Transverse colon (tissue), 4 donors: ENCODE results near the gene OR2K2. TPM values are rescaled to one million over a fixed set of nuclear protein-coding genes. Genes with fewer than 3 reads are reported as not detected.
"Not testable (repeated sequence)": the region's sequence is repeated elsewhere in the genome, so short reads cannot be mapped to it uniquely, and the experiment has no call there.

Experiments used
- DNase-seq: peaks from one replicate; pipeline ENCODE4 v3.0.0-alpha.2; 2019
- H3K27ac ChIP-seq, 4 donors: fragments of 200-600 bp; sonication (generic); 2 replicates each; pipeline ENCODE4 v1.5.1; 2016 to 2018; ENCODE audit warnings: inconsistent platforms in 4 of 4
- H3K27me3 ChIP-seq: fragments of 200-600 bp; sonication (generic); 2 replicates; pipeline ENCODE4 v1.5.1; 2017; ENCODE audit warnings: inconsistent platforms
- H3K36me3 ChIP-seq, 4 donors: fragments of 200-600 bp; sonication (generic); 2 replicates each; pipeline ENCODE4 v1.5.1; 2017 to 2019; ENCODE audit warnings: inconsistent platforms in 4 of 4
- H3K4me1 ChIP-seq, 4 donors: fragments of 200-600 bp; sonication (generic); 2 replicates each; pipeline ENCODE4 v1.5.1; 2017 to 2020; ENCODE audit warnings: inconsistent platforms in 4 of 4
- H3K4me3 ChIP-seq, 4 donors: fragments of 200-600 bp; sonication (generic); 1 replicate in 1 of 4; 2 replicates in 3 of 4; pipeline versions ENCODE4 v1.5.1 to v1.6.1; 2017 to 2019; ENCODE audit warnings: inconsistent platforms in 4 of 4
- H3K9me3 ChIP-seq, 2 donors: fragments of 200-600 bp; sonication (generic); 2 replicates each; pipeline ENCODE4 v1.5.1; 2017 to 2019; ENCODE audit warnings: inconsistent platforms in 2 of 2
- EP300 ChIP-seq: sonication (generic); formaldehyde crosslinking; IDR thresholded peaks from one replicate; pipeline ENCODE4 v1.6.1; 2017; ENCODE audit warnings: antibody characterized with exemption, low read depth
- POLR2A ChIP-seq: fragments of 450-650 bp; IDR thresholded peaks from one replicate; pipeline ENCODE4 v1.6.1; 2016; ENCODE audit warnings: antibody characterized with exemption, mild to moderate bottlenecking, moderate library complexity
- POLR2AphosphoS5 ChIP-seq, 3 donors: sonication (generic); formaldehyde crosslinking; IDR thresholded peaks; one replicate each; pipeline ENCODE4 v1.6.1; 2016; ENCODE audit warnings: antibody characterized with exemption in 3 of 3
- WGBS, 2 donors: methylation state at CpG; one replicate each; pipeline ENCODE4 v1.1.5; 2018; ENCODE audit warnings: low coverage in 1 of 2; 5-methylcytosine and 5-hydroxymethylcytosine counted together
- in situ Hi-C, 4 donors: fragments of 200-750 bp; cut with MboI; loops; one replicate each; pipeline versions ENCODE4 v1.15.0 to v1.15.1; 2017; ENCODE audit warnings: low sequenced_read_pairs in 3 of 4, low pct_ligation_motif_present in 1 of 4, low pct_unique_long_range_greater_than_20kb in 1 of 4
- intact Hi-C: fragments of 100-400 bp; cut with DNase I; formaldehyde crosslinking; loops from one replicate; pipeline ENCODE4 v1.15.1; 2023; ENCODE audit warnings: low total_unique reads
- total RNA-seq, 4 donors: library from RNA; depleted of rRNA; stranded (reverse); fragments of >200 nt; gene quantifications; one replicate each; pipeline ENCODE4 v1.1.0, GENCODE V29; 2016
- TF ChIP-seq, protein P1 (sequence below), 5 experiments: fragments of 200-600 bp in 3 of 5; fragments of 450-650 bp in 2 of 5; sonication (generic) in 3 of 5; IDR thresholded peaks; 1 replicate in 2 of 5; 2 replicates in 3 of 5; pipeline ENCODE4 v1.5.1; 2016 to 2017; ENCODE audit warnings: antibody characterized with exemption in 5 of 5, inconsistent platforms in 3 of 5, mild to moderate bottlenecking in 2 of 5, moderate library complexity in 1 of 5

The OR2K2 gene
- total RNA-seq, 4 donors from 2014 or later: not detected

DNA sequence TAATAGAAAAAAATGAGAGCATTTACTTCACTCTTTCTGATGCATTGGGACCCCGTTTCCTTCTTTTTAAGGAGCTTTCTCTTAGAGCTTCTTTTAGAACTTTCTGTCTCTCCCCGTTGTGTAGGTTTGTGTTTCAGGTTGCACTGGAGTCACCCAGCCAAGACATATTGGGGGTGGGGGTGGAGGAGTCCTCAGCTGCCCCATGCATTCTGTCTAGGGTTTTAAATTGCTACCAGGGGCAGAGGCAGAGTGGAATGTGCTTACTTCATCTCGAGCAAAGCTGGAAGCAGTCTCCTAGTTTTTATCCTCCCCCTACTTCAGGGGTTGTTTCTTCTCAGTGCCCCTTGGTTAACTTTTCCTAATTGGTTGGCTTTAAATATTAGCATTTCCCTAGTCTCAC is 9.4 kb downstream of the OR2K2 start:
- in situ Hi-C loops: loop anchor here in 1 of 4 donors (25.0 kb wide), 1 partner anchor 683 kb away; no protein-coding TSS in a partner anchor
- peaks cover 10% of the 10 kb centered on the region for H3K27me3 ChIP-seq
- no peak for DNase-seq

DNA sequence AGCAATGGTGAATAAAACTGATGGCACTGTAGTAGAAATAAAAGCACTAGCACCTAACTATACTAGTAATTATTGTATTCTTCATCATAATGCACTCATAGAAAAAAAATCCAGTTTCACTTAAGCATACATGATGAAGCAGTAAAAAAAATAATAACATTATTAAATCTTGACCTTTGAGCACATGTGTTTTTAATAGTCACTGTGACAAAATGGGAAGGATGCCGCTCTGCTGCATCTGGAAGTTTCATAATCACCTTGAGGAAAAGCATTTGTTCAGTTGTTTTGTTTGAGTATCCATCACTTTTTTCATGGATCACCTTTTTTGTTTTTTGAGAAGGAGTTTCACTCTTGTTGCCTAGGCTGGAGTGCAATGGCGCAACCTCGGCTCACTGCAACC is 13.2 kb downstream of the OR2K2 start:
- TF ChIP-seq, protein P1, sequence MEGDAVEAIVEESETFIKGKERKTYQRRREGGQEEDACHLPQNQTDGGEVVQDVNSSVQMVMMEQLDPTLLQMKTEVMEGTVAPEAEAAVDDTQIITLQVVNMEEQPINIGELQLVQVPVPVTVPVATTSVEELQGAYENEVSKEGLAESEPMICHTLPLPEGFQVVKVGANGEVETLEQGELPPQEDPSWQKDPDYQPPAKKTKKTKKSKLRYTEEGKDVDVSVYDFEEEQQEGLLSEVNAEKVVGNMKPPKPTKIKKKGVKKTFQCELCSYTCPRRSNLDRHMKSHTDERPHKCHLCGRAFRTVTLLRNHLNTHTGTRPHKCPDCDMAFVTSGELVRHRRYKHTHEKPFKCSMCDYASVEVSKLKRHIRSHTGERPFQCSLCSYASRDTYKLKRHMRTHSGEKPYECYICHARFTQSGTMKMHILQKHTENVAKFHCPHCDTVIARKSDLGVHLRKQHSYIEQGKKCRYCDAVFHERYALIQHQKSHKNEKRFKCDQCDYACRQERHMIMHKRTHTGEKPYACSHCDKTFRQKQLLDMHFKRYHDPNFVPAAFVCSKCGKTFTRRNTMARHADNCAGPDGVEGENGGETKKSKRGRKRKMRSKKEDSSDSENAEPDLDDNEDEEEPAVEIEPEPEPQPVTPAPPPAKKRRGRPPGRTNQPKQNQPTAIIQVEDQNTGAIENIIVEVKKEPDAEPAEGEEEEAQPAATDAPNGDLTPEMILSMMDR (IDR thresholded peaks at IDR 0.05): no peak
- no peak for TF ChIP-seq POLR2A
- TF ChIP-seq EP300: no peak
- TF ChIP-seq POLR2AphosphoS5 (IDR thresholded peaks at IDR 0.05): no peak

More for the DNA sequence above, 9.4 kb downstream of the OR2K2 start:
- 55% methylated on average over 3 of the region's 3 CpGs; no CpG with 5 or more reads in 1 of the 2 donors for WGBS, 2 donors
- Histone ChIP-seq H3K27ac (no peak overlapping the region), H3K4me1 (no peaks in the 10 kb centered on the region), H3K36me3 (no peaks in the 10 kb centered on the region), H3K4me3 (no peak overlapping the region), H3K9me3 (no peaks in the 10 kb centered on the region)
- intact Hi-C loops: no loop called here
- no peak for TF ChIP-seq POLR2A
- TF ChIP-seq, protein P1 (IDR thresholded peaks at IDR 0.05): no peak
- TF ChIP-seq POLR2AphosphoS5 (IDR thresholded peaks at IDR 0.05): no peak
- TF ChIP-seq EP300: no peak

DNA sequence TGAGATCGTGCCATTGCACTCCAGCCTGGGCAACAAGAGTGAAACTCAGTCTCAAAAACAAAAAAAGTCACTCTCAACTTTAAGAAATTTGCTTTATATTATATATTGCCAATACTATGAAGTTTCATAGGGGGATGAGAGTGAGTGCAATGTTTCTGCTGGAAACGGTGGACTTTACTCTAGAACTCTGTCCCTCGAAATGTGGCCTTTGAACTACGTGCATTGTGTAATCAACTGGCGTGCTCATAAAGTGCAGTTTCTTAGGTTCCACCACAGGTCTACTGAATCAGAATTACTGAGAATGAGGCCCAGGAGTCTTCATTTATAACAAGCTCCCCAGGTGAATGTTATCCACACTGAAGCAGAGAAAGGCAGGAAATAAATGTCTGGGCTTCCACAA is 24.1 kb downstream of the OR2K2 start:
- in situ Hi-C loops: loop anchor here in 1 of 4 donors (25.0 kb wide), 1 partner anchor 669 kb away; no protein-coding TSS in a partner anchor
- DNase-seq: no peak
- TF ChIP-seq POLR2AphosphoS5 (IDR thresholded peaks at IDR 0.05): no peak
- no peak for TF ChIP-seq EP300
- TF ChIP-seq, protein P1 (IDR thresholded peaks at IDR 0.05): no peak
- no peak for TF ChIP-seq POLR2A
- 68 to 85% methylated on average over 5 of the region's 5 CpGs for WGBS, 2 donors
- intact Hi-C loops: loop anchor here (10.0 kb wide), 1 partner anchor 671 kb away; no protein-coding TSS in a partner anchor
- no peaks in the 10 kb centered on the region for H3K9me3 ChIP-seq
- no peak overlapping the region for H3K4me3 ChIP-seq
- H3K27ac ChIP-seq: no peak overlapping the region
- H3K27me3 ChIP-seq: no peaks in the 10 kb centered on the region
- no peaks in the 10 kb centered on the region for H3K4me1 ChIP-seq
- no peaks in the 10 kb centered on the region for H3K36me3 ChIP-seq

More for the DNA sequence above, 13.2 kb downstream of the OR2K2 start:
- Histone ChIP-seq H3K27ac (no peak overlapping the region), H3K9me3 (no peaks in the 10 kb centered on the region), H3K36me3 (no peaks in the 10 kb centered on the region), H3K4me1 (no peaks in the 10 kb centered on the region), H3K27me3 (peaks cover 5% of the 10 kb centered on the region), H3K4me3 (no peak overlapping the region)
- no peak for DNase-seq
- 81 to 85% methylated on average over 3 of the region's 3 CpGs for WGBS, 2 donors
- intact Hi-C loops (no loop called here), in situ Hi-C loops (loop anchor here in 1 of 4 donors (25.0 kb wide), 1 partner anchor 679 kb away; no protein-coding TSS in a partner anchor)

DNA sequence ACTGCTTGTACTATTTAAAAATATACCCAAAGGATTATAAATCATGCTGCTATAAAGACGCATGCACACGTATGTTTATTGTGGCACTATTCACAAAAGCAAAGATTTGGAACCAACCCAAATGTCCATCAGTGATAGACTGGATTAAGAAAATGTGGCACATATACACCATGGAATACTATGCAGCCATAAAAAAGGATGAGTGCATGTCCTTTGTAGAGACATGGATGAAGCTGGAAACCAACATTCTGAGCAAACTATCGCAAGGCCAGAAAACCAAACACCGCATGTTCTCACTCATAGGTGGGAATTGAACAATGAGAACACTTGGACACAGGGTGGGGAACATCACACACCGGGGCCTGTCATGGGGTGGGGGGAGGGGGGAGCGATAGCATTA is 26.0 kb downstream of the OR2K2 start:
- H3K4me3 ChIP-seq, H3K4me1 ChIP-seq, H3K36me3 ChIP-seq, DNase-seq, H3K9me3 ChIP-seq, H3K27me3 ChIP-seq, H3K27ac ChIP-seq: not testable (repeated sequence)
- intact Hi-C loops (loop anchor here (10.0 kb wide), 1 partner anchor 669 kb away; no protein-coding TSS in a partner anchor), in situ Hi-C loops (loop anchor here in 2 of 4 donors (5.0 to 25.0 kb wide), 2 partner anchors 667 kb away; no protein-coding TSS in a partner anchor)
- 65 to 91% methylated on average over 2 to 6 of the region's 6 CpGs for WGBS, 2 donors
